ENCODE measurements around the gene HPDL. TPM values are rescaled to one million over a fixed set of nuclear protein-coding genes. Genes with fewer than 3 reads are reported as not detected.

Gene HPDL
- total and polyA plus RNA-seq, 10 of the 15 experiments (the other 5 are each of a cell fraction or from before 2014, with no cell fraction given): 1.3 to 75.5 (median 31.8) TPM

- TF ChIP-seq, protein P1, sequence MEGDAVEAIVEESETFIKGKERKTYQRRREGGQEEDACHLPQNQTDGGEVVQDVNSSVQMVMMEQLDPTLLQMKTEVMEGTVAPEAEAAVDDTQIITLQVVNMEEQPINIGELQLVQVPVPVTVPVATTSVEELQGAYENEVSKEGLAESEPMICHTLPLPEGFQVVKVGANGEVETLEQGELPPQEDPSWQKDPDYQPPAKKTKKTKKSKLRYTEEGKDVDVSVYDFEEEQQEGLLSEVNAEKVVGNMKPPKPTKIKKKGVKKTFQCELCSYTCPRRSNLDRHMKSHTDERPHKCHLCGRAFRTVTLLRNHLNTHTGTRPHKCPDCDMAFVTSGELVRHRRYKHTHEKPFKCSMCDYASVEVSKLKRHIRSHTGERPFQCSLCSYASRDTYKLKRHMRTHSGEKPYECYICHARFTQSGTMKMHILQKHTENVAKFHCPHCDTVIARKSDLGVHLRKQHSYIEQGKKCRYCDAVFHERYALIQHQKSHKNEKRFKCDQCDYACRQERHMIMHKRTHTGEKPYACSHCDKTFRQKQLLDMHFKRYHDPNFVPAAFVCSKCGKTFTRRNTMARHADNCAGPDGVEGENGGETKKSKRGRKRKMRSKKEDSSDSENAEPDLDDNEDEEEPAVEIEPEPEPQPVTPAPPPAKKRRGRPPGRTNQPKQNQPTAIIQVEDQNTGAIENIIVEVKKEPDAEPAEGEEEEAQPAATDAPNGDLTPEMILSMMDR (IDR thresholded peaks at IDR 0.05 in 2 of 3, conservative IDR thresholded peaks at IDR 0.05 in 1 of 3; ENCODE audit: control insufficient read depth in 2 of 3, extremely low read depth in 1 of 3, insufficient read depth in 1 of 3, low read depth in 3 of 3, low read length in 3 of 3): no peak
These were observed 6.9 kb upstream of the HPDL start (continued) for GRCh38 chr1:45319761-45320160.

- DNase-seq (ENCODE audit: low read depth, low spot score): no peak
- Histone ChIP-seq H3K4me3 (peak overlapping the region; percentile 46), H3K4me1 (ENCODE audit: control insufficient read depth, insufficient read depth, low read length) (peaks cover 10% of the 10 kb centered on the region; the same call in 1 of the 2 replicates), H2AFZ (ENCODE audit: control insufficient read depth, low read depth, low read length) (peak overlapping the region; percentile 58), H3K27ac (ENCODE audit: control insufficient read depth, insufficient read depth) (peak overlapping the region; percentile 37; the same call in 1 of the 2 replicates), H3K4me2 (ENCODE audit: control insufficient read depth, insufficient read depth) (peak overlapping the region; percentile 44), H3K36me3 (ENCODE audit: control insufficient read depth in 2 of 2, insufficient read depth in 2 of 2, low read length in 1 of 2) (no peaks in the 10 kb centered on the region), H4K20me1 (ENCODE audit: control insufficient read depth, insufficient read depth) (no peaks in the 10 kb centered on the region), H3K9ac (ENCODE audit: control insufficient read depth, insufficient read depth, low read length) (no peak overlapping the region; the same call in 1 of the 2 replicates), H3K9me3 (replicated peaks; ENCODE audit: control insufficient read depth, insufficient read depth, low read length) (no peaks in the 10 kb centered on the region; the same call in 2 of the 3 replicates), H3K79me2 (ENCODE audit: control insufficient read depth, insufficient read depth, low read length) (no peaks in the 10 kb centered on the region; the same call in 1 of the 2 replicates), H3K27me3 (replicated peaks in 1 of 2; ENCODE audit: control insufficient read depth in 2 of 2, insufficient read depth in 2 of 2, low read length in 1 of 2) (no peaks in the 10 kb centered on the region)
- RAD21 ChIA-PET (ENCODE audit: unreplicated experiment): interaction anchor here (1.0 kb wide), 1 partner anchor 19 kb away, joined by 4 read pairs; the partner anchor contains the start of genes MUTYH and TOE1
- 79% methylated on average over 5 of the region's 5 CpGs for WGBS (ENCODE audit: insufficient coverage, insufficient replicate concordance, low lambda C conversion rate, missing lambda C conversion rate)
- ATAC-seq: no peak
- intact Hi-C loops (cut with micrococcal nuclease; ENCODE audit: unreplicated experiment) (no loop called here), in situ Hi-C loops (cut with MboI) (no loop called here)
- POLR2A ChIA-PET: interaction anchor here (0.7 to 1.8 kb wide), 4 partner anchors 12 to 269 kb away, joined by 3 to 6 read pairs (median 4); no protein-coding TSS in a partner anchor
- SMC1A ChIA-PET (ENCODE audit: uncharacterized antibody, unreplicated experiment): interaction anchor here (0.9 to 9.2 kb wide), 4 partner anchors 10 to 117 kb away, joined by 3 to 57 read pairs (median 10); partner anchors contain the start of genes MUTYH and TOE1
- no TSS peak for BruUV-seq (replicated peaks)
- CTCF ChIA-PET: interaction anchor here (0.9 to 1.0 kb wide), 2 partner anchors 11 to 171 kb away, joined by 3 read pairs; no protein-coding TSS in a partner anchor
- no peak for FAIRE-seq
- no peak for TF ChIP-seq DPF2 (IDR thresholded peaks at IDR 0.05)
- no peak for TF ChIP-seq E2F8 (IDR thresholded peaks at IDR 0.05; ENCODE audit: low read depth, partially characterized antibody)
- no peak for TF ChIP-seq KDM1A (IDR thresholded peaks at IDR 0.05; ENCODE audit: borderline replicate concordance)
- no peak for TF ChIP-seq ZNF24 (IDR thresholded peaks at IDR 0.05)
These were observed 5.3 kb upstream of the HPDL start for GRCh38 chr1:45321444-45321843.
